Inferior parietal cortex (tissue), 1 donor: Measurements from ENCODE around the gene GRK3.

Source experiments
- DNase-seq: peaks from one replicate; pipeline ENCODE4 v3.0.0-alpha.2; 2016; ENCODE audit errors: extremely low spot score

Gene GRK3

GRCh38 chr22:25626624-25626990 lies 62.1 kb downstream of the GRK3 start:
- DNase-seq = no peak

- DNase-seq = no peak
Observed at GRCh38 chr22:25627271-25627852, 62.9 kb downstream of the GRK3 start.

- no peak for DNase-seq
Observed at GRCh38 chr22:25628494-25628893, 64.0 kb downstream of the GRK3 start.

DNA sequence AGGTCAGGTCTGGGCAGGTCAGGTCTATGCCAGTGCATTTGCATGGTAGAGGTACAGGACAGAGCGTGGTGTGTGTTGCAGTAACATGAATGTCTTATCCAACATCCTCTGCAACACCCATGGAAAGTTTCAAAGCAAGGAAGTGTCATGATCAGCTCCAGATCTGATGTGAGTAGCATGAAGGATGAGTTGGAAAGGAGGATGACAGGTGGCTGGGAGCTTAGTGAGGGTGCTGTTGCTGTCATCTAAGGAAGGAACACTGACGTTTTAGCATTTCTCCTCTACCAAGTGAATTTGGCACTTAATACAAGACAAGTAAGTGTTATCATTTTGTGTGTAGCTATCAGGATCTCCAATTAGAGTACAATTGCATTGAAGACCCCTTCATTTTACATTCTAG lies 65.1 kb downstream of the GRK3 start:
- no peak for DNase-seq

GRCh38 chr22:25630447-25630846 lies 66.0 kb downstream of the GRK3 start:
- no peak for DNase-seq

GRCh38 chr22:25636323-25636722 lies 71.8 kb downstream of the GRK3 start:
- no peak for DNase-seq

GRCh38 chr22:25637032-25637431 lies 72.6 kb downstream of the GRK3 start:
- DNase-seq = no peak

DNA sequence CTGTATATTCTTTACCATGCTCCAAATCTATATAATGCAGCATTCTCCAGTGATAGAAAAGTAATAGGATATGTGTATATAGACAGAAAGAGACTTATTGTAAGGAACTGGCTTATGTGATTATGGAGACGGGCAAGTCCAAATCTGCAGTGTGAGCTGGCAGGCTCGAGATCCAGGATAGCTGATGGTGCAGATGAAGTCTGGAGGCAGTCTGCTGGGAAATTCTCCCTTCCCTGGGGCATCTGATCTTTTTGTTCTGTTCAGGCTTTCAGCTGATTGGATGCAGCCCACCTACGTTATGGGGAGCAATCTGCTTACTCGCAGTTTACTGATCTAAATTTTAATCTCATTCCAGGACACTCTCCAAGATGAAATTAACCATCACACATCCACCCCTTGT lies 73.2 kb downstream of the GRK3 start:
- DNase-seq = no peak

- DNase-seq = no peak
Observed at GRCh38 chr22:25638638-25639037, 74.2 kb downstream of the GRK3 start.

GRCh38 chr22:25641650-25642049 lies 77.2 kb downstream of the GRK3 start:
- DNase-seq = no peak

DNA sequence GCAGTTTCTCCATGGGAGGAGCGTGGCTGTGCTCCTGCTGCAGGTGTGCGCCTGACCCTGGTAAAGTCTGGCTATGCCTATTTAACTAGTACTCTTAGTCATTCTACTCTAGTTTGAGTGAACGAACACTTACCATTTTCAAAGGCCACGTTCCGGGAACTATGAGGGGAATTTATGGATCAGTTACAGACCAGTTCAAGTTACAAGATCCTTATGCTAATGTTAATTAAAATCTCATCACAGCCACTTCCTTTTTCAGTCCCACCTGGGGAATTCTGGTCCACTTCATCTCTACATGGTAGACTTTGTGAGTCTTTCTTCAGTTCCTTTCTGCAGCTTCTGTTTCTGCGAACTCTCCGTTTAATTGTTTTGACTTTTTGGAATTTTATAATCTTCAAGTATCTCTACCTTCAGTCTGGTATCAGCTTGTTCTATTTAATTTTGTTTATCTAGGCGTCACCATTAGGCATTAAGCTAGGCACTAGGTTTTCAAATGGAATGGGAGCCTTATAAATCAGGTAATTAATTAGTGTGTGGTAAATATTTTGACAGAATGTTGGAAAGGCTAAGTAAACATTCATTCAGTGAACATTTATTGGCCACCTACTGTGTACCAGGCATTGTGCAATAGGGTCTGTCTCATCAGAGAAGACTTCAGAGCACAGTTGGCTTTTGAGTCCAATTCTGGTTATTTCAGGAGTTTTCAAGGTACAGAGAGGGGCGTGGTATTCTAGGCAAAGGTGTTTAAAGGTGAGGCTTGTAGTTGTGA lies 78.9 kb downstream of the GRK3 start:
- no peak for DNase-seq

DNA sequence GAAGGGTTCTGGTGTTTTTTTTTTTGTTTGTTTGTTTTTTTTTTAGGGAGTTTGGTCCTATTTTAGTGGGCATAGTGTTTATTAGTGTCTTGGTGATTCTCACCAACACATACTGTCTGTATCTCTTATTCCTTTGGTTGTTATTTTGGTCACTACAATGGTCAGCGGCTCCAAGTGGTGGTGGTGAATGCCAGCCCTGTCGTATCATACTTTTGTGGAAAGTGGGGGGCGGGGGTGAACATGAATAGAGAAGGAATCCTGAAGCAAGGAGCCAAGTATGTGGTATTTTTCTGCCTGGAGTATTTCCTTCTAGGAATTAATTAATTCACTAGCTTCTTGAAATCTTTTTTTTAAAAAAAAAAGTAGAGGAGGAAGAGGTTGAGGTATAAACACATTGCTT lies 79.6 kb downstream of the GRK3 start:
- DNase-seq = no peak

DNA sequence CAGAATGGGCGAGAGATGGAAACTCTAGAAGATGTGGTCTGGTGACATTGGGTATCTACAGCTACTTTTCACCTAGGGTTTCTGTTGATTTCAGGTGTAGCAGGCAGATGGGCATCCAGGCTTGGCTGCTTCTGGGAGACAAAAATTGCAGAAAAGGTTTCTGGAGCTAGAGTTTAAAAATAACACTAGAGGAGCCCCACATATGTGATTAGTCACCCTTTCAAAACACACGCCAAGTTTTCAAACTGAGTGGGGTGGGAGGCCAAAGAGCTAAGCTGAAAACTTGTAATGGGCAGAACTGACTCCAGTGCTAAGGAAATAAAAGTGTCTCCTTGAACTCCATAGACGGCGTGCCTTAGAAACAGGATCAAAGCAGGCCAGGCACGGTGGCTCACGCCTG lies 80.8 kb downstream of the GRK3 start:
- no peak for DNase-seq

DNA sequence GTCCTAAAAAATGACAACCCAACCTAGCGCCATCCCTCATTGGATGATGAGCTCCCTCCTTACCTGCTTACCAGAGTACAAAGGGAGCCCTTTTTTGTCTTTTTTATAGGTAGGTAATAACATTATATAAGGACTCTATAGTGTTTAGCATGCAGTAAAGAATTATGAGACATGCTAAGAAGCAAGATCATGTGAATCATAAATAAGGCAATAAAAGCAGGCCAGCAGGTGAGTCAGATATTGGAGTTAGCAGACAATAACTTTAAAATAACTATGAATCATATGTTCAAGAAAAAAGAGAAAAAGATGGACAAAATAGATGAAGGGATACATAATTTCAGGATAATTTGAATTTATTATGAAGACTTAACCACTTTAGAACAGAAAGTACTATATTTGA lies 81.5 kb downstream of the GRK3 start:
- no peak for DNase-seq

GRCh38 chr22:25650833-25651232 lies 86.4 kb downstream of the GRK3 start:
- DNase-seq = no peak

DNA sequence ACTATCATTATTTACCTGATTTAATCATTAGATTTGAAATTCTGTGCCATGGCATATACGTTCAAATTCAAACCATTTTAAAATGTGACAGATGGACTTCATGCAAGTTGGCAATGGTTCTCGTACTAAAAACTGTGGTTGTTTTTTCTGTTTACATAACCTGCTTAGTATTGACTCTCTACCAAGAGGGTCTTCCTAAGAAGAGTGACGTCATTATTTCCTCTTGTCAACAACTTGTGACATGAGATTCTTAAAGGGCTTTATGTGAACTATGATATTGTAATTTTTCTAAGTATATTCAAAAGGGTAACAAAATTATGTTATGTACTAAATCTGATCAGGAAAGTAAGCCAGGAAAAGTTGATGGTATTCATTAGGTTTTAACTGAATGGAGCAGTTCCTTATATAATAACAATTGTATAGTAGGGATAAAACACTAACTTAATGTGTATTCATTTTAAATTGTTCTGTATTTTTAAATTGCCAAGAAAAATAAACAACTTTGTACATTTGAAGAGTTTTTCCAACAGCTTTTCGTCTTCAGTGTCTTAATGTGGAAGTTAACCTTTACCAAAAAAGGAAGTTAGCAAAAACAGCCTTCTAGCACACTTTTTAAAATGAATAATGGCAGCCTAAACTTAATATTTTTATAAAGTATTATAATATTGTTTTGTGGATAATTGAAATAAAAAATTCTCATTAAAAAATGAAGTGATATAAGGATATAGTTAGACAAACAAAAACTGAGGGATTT lies 87.0 kb downstream of the GRK3 start:
- DNase-seq = no peak

- DNase-seq = no peak
Observed at GRCh38 chr22:25654676-25655075, 90.2 kb downstream of the GRK3 start.

DNA sequence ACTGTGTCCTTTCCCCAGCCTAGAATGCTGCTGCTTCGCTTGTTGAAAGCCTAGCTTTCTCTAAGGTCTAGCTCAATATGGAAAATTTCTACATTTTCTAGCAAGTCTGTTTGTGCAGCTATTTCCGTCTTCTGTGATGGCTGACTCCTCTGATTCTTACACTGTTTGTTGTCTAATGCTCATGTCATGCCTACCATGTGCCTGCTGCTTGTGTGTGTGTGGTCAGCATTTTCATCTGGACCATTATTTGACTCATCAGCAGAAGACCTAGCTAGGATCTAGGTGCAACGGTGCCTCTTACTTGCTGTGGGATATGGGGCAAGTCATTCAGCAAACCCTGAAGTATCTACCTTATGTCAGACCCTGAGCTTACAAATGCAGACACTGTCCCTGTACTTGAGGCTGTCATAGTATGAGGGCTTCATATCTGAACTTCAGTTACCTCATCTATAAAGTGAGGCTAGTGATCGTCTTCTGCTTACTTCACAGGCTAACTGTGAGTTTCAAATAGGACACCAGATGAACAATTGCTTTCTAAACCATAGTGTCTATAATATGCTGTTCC lies 91.0 kb downstream of the GRK3 start:
- DNase-seq = no peak

GRCh38 chr22:25656724-25657123 lies 92.2 kb downstream of the GRK3 start:
- DNase-seq = no peak

DNA sequence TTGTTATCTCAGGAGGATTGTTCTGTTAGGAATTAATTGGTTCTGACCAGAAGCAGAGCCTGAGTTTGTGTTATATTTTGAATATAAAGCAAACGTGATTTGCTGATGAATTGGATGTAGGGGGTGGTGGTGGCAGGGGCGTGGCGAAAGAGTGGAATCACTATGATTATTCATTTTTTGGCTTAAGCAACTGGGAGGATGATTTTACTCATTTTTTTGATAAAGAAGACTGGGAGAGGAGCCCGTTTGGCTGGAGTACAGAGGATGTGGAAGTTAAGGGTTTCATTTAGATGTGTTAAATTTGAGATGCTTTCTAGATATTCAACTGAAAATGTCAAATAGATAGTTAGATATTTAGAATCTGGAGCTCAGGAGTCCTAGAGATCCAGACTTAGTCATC lies 94.2 kb downstream of the GRK3 start:
- DNase-seq = no peak

- DNase-seq = no peak
Observed at GRCh38 chr22:25659413-25659812, 94.9 kb downstream of the GRK3 start.

- DNase-seq = no peak
Observed at GRCh38 chr22:25660336-25660735, 95.9 kb downstream of the GRK3 start.

- DNase-seq = no peak
Observed at GRCh38 chr22:25661073-25661472, 96.6 kb downstream of the GRK3 start.
